ENCODE results near the gene ANKRD66. TPM values are rescaled to one million over a fixed set of nuclear protein-coding genes. Genes with fewer than 3 reads are reported as not detected.
"Not testable (repeated sequence)": the region's sequence is repeated elsewhere in the genome, so short reads cannot be mapped to it uniquely, and the experiment has no call there.

ANKRD66 gene
- polyA plus RNA-seq, 2 of the 4 experiments (the other 2 are of a cell fraction): not detected

DNA sequence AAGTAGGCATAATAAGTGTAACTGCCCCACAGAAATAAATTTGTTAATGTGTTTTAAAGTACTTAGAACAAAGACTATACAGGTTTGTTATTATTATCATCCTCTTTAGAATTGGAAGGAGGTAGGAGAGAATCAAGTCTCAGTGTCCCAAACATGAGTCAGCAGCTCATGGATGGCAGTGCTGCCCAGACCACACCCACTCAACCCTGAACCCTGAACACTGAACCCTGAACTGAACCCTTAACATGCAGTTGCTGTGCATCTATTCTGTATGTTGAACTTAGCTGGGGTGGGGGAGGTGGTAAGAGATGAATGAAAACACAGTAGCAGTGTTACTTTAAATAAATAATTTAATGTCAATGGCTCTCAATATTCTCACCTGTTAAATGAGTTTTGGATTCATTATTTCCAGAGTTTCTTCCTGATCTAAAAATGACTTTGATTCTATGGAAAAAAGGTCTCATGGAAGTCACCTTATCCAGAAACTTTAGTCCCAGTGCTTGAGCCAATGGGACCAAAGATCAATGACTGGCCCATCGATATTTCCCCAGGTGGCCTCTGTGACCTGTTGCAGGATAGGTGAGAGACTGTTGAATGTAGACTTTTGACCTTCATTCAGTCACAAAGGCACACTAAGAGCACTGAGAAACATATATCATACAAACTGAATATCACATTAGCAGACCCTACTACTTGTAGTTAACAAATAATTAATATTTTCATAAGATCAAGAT, 3.1 kb upstream of the ANKRD66 start:
- Histone ChIP-seq H3K27ac (no peak overlapping the region), H3K4me1 (no peaks in the 10 kb centered on the region), H3K9me3 (no peaks in the 10 kb centered on the region), H3K4me3 (no peak overlapping the region), H3K4me2 (no peak overlapping the region)
- DNase-seq (ENCODE audit: low read depth in 1 of 2, low spot score in 1 of 2): no peak
- ChIA-PET CTCF (interaction anchor here (0.8 kb wide), 1 partner anchor 9 kb away, joined by 3 read pairs; no protein-coding TSS in a partner anchor), POLR2A (no interaction called here)
- WGBS (ENCODE audit: missing lambda C conversion rate): 0% methylated on average over 1 of the region's 1 CpG
- ATAC-seq: no peak
- TF ChIP-seq, protein P1, sequence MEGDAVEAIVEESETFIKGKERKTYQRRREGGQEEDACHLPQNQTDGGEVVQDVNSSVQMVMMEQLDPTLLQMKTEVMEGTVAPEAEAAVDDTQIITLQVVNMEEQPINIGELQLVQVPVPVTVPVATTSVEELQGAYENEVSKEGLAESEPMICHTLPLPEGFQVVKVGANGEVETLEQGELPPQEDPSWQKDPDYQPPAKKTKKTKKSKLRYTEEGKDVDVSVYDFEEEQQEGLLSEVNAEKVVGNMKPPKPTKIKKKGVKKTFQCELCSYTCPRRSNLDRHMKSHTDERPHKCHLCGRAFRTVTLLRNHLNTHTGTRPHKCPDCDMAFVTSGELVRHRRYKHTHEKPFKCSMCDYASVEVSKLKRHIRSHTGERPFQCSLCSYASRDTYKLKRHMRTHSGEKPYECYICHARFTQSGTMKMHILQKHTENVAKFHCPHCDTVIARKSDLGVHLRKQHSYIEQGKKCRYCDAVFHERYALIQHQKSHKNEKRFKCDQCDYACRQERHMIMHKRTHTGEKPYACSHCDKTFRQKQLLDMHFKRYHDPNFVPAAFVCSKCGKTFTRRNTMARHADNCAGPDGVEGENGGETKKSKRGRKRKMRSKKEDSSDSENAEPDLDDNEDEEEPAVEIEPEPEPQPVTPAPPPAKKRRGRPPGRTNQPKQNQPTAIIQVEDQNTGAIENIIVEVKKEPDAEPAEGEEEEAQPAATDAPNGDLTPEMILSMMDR (IDR thresholded peaks at IDR 0.05): no peak
- TF ChIP-seq, protein P2, sequence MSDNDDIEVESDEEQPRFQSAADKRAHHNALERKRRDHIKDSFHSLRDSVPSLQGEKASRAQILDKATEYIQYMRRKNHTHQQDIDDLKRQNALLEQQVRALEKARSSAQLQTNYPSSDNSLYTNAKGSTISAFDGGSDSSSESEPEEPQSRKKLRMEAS (IDR thresholded peaks at IDR 0.05): no peak
- no peak for TF ChIP-seq FOXS1 (CRISPR knock-in tag; IDR thresholded peaks at IDR 0.05)
- no peak for TF ChIP-seq KDM1A (IDR thresholded peaks at IDR 0.05; ENCODE audit: low read depth)
- TF ChIP-seq RNF2 (IDR thresholded peaks at IDR 0.05; ENCODE audit: borderline replicate concordance, low read depth): no peak
- TF ChIP-seq CHD4 (IDR thresholded peaks at IDR 0.05; ENCODE audit: borderline replicate concordance): no peak
- TF ChIP-seq HDAC2 (IDR thresholded peaks at IDR 0.05): no peak
- no peak for TF ChIP-seq BHLHE40 (IDR thresholded peaks at IDR 0.05; ENCODE audit: low read depth, low read length)
- TF ChIP-seq, protein P3, sequence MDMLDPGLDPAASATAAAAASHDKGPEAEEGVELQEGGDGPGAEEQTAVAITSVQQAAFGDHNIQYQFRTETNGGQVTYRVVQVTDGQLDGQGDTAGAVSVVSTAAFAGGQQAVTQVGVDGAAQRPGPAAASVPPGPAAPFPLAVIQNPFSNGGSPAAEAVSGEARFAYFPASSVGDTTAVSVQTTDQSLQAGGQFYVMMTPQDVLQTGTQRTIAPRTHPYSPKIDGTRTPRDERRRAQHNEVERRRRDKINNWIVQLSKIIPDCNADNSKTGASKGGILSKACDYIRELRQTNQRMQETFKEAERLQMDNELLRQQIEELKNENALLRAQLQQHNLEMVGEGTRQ (IDR thresholded peaks at IDR 0.05): no peak
- no peak for TF ChIP-seq MYC (IDR thresholded peaks at IDR 0.05; ENCODE audit: borderline replicate concordance, low read length)
- no peak for TF ChIP-seq POLR2AphosphoS2 (conservative IDR thresholded peaks at IDR 0.05; ENCODE audit: low read length)
- no peak for TF ChIP-seq HOXB13 (CRISPR knock-in tag; IDR thresholded peaks at IDR 0.05; ENCODE audit: low read depth)
- no peak for TF ChIP-seq CHD2 (IDR thresholded peaks at IDR 0.05; ENCODE audit: low read length, partially characterized antibody)
- TF ChIP-seq CBX8 (IDR thresholded peaks at IDR 0.05): no peak
- no peak for TF ChIP-seq RAD21 (conservative IDR thresholded peaks at IDR 0.05 in 1 of 2, IDR thresholded peaks at IDR 0.05 in 1 of 2)
- TF ChIP-seq HEYL (CRISPR knock-in tag; IDR thresholded peaks at IDR 0.05): no peak
- TF ChIP-seq, protein P4, sequence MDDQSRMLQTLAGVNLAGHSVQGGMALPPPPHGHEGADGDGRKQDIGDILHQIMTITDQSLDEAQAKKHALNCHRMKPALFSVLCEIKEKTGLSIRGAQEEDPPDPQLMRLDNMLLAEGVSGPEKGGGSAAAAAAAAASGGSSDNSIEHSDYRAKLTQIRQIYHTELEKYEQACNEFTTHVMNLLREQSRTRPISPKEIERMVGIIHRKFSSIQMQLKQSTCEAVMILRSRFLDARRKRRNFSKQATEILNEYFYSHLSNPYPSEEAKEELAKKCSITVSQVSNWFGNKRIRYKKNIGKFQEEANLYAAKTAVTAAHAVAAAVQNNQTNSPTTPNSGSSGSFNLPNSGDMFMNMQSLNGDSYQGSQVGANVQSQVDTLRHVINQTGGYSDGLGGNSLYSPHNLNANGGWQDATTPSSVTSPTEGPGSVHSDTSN (IDR thresholded peaks at IDR 0.05): no peak
- TF ChIP-seq FOSB (CRISPR knock-in tag; IDR thresholded peaks at IDR 0.05): no peak
- no peak for TF ChIP-seq ZSCAN20 (CRISPR knock-in tag; IDR thresholded peaks at IDR 0.05)
- FAIRE-seq: no peak

DNA sequence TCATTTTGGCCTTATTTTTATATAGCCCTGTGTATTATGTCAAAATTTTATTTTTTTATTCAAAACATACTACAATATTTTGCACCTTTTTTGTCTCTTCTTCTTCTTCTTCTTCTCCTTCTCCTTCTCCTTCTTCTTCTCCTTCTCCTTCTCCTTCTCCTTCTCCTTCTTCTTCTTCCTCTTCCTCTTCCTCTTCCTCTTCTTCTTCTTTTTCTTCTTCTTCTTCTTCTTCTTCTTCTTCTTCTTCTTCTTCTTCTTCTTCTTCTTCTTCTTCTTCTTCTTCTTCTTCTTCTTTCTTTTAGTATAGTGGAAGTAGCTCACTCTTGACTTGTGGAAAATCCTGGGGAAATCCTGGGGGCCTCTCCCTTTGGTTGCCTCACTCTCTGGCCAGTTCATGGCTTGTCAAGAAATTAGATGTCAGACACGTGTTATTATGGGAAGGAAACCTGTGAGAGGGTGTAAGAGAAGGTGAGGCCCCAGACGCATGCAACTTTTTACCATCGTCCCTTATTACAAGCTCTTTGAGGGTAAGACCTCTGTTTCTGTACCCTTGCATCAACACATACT, 2.5 kb upstream of the ANKRD66 start:
- H3K9me3 ChIP-seq; FAIRE-seq; H3K4me2 ChIP-seq; ATAC-seq; H3K4me3 ChIP-seq; H3K4me1 ChIP-seq; CTCF ChIA-PET; H3K27ac ChIP-seq; DNase-seq (ENCODE audit: low read depth in 1 of 2, low spot score in 1 of 2); POLR2A ChIA-PET: not testable (repeated sequence)
- 49% methylated on average over 3 of the region's 3 CpGs for WGBS (ENCODE audit: missing lambda C conversion rate)

DNA sequence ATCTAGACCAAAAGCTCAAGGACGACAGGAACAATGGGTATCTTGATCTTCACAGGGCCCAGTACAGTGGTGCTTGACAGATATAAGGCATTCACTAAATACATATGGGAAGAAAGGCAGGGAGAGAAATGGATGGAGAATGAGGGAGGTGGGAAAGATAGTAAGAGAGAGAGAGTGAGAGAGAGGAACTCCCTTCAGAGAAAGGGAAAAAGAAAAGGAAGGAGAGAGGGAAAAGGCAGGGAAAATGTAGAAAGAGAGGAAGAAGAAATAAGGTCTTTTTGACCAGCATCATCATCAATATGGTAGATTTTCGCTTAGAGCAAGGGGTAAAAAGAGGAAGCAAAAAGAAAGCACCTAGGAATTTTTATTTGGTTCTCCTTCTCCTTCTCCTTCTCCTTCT, 760 bp upstream of the ANKRD66 start:
- FAIRE-seq (no peak), ATAC-seq (no peak), DNase-seq (ENCODE audit: low read depth in 1 of 2, low spot score in 1 of 2) (no peak)
- Histone ChIP-seq H3K27ac (no peak overlapping the region), H3K4me2 (no peak overlapping the region), H3K9me3 (no peaks in the 10 kb centered on the region), H3K4me1 (no peaks in the 10 kb centered on the region), H3K4me3 (no peak overlapping the region)
- ChIA-PET POLR2A (no interaction called here), CTCF (interaction anchor here (1.0 kb wide), 1 partner anchor 12 kb away, joined by 3 read pairs; no protein-coding TSS in a partner anchor)
- 0% methylated on average over 2 of the region's 2 CpGs for WGBS (ENCODE audit: missing lambda C conversion rate)
- TF ChIP-seq, protein P5, sequence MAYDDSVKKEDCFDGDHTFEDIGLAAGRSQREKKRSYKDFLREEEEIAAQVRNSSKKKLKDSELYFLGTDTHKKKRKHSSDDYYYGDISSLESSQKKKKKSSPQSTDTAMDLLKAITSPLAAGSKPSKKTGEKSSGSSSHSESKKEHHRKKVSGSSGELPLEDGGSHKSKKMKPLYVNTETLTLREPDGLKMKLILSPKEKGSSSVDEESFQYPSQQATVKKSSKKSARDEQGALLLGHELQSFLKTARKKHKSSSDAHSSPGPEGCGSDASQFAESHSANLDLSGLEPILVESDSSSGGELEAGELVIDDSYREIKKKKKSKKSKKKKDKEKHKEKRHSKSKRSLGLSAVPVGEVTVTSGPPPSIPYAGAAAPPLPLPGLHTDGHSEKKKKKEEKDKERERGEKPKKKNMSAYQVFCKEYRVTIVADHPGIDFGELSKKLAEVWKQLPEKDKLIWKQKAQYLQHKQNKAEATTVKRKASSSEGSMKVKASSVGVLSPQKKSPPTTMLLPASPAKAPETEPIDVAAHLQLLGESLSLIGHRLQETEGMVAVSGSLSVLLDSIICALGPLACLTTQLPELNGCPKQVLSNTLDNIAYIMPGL (CRISPR knock-in tag; IDR thresholded peaks at IDR 0.05; ENCODE audit: borderline replicate concordance): no peak
- TF ChIP-seq CEBPB (IDR thresholded peaks at IDR 0.05) (no peak), FOSL2 (IDR thresholded peaks at IDR 0.05) (no peak), FOSL2 (CRISPR knock-in tag; IDR thresholded peaks at IDR 0.05) (no peak), KDM1A (IDR thresholded peaks at IDR 0.05; ENCODE audit: low read depth) (no peak), ZNF302 (CRISPR knock-in tag; IDR thresholded peaks at IDR 0.05) (no peak), NFE2L2 (conservative IDR thresholded peaks at IDR 0.05; ENCODE audit: low read length) (no peak), JUN (IDR thresholded peaks at IDR 0.05) (no peak), TFCP2L1 (CRISPR knock-in tag; IDR thresholded peaks at IDR 0.05) (no peak)
- TF ChIP-seq, protein P3 (IDR thresholded peaks at IDR 0.05): no peak
- TF ChIP-seq, protein P2 (IDR thresholded peaks at IDR 0.05): no peak
